ENCODE results near the gene PXDC1. TPM values are rescaled to one million over a fixed set of nuclear protein-coding genes. Genes with fewer than 3 reads are reported as not detected.
"Not testable (repeated sequence)": the region's sequence is repeated elsewhere in the genome, so short reads cannot be mapped to it uniquely, and the experiment has no call there.

Gene PXDC1
- polyA plus RNA-seq, 1 donor, result 18.5 TPM

DNA sequence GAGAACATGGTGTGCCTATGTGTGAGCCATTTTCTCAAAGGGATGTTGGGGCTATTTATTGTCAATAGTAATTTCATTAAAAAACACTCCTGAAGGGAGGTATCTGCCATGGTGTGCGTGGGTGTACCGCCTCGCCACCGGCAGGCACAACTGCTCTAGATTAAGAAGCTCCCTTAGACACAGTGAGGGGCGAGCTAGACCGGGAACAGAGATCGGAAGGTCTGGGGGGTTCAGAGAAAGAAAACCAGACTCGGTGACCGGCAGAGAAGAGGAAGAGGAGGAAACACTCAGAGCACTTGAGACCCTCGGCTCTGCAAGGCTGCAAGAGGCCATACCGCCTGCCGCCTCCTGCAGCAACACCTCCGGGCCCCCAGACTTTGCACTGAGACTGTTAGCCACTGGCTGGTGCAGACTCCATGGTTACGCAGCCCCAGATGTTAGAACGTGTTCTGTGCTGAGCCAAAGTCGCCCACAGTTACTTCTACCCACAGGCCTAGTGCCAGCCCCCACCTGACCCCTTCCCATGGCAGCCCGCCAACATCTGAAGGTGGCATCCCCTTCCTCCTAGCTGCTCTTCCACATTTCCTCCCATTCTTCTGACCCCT lies 18.1 kb downstream of the PXDC1 start:
- DNase-seq, result no peak

DNA sequence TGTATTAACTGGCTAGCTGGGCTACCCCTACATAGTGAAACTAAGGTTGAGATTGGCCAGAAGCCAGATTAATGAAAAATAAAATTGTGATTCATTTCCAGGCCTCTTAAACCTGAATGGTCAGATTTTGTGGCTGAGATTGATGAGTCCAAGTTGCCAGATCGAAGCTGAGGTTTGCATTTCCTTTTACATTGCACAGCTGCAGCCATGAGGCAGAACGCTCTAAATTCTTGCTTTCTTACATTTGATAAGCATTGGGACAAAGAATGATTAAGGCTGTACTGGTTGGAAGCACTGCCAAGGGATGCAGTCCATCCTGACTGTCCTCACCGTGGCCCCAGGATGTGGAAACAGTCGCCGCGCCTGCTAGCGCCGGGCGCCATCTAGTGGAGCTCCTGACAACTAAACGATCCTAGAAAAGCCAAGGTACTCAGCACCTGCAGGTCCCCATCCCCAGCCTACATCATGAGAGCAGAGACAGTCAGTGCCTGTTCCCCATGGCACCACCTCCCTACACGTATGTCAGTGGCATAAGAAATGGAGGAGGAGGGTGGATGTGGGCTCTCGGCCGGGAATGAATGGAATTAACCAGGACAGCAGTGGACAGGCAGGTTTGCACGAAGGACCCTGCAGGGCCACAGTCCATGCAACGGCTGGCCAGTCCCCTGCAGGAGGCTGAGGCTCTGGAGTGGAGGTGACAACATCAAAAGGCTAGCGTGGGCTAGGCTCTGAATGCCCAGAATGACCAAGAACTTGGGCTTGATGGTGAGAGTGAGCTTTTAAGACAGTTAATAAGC lies 19.0 kb downstream of the PXDC1 start:
- no peak for DNase-seq

DNA sequence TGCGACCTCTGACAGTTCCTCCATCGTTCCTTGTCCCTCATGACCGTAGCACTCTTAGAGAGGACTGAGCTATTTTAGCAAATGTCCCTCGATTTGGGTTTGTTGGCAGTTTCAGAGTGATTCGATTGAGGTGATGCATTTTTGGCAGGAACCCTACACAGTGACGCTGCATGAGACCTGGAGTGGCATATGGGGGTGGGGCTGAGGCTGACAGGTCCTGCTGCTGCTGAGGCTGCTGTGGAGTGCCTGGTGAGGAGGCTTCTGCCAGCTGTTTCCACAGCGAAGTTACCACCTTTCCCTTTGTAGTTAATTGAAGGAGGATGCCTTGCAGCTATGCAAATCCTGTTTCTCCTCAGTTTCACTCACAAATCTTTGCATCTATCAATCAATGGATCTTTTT lies 19.8 kb downstream of the PXDC1 start:
- DNase-seq, result no peak

DNA sequence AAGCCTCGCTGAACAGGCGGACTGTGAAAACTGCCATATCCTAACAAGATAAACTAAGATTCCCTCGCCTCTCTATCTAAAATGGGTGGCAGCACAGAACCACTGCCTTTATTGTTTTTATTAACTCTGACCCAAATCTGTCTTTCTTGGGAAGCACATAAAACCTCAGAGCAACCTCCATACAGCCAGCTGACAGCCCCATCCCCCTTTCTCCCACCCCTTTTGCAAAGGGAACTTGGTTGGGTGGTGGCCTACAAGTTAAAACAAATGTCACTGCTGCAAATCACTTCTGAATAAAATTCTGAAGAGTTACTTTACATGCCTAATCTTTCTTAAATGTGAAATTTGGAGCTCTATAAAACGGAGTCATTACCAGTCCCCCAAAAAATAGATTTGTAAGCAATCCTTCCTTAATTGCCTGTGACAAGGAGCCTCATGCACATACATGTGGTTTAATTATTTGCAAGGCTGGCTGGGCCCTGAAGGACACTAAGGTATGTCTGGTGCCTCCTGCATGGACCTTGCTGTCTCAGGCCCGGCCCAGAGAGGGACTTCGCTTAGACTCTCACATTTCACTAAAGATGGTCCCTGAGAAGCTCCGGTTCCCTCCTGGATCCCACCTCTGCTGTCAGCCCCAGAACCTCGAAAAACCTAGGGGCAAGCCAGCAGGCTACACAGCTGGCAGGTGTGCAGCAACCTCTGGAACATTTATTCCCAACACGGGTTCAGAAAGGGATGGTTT lies 21.7 kb downstream of the PXDC1 start:
- DNase-seq, result no peak

DNA sequence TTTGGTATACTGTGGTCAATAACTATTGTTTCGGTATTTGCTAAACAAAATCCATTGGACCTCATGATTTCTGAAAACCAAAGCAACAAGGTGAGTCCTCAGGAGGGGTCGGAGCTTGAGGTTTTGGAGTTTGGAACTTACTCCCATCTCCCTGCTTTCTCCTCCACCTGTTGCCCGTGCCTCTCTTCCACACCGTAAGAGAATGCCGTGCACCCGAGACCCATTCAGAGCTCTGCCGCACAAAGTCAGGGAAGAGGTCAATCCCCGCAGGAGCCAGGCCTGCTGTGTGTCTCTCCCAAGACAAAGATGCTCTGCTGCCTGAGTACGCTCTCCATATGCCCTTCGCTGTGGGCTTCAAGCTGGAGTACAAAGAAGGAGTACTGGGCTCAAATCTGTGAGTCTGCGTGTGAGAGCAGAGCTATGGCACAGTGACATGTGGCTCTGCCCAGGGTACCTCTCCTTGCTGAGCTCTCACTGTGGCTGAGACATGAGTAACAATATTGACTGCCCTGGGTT lies 23.9 kb downstream of the PXDC1 start:
- DNase-seq, result no peak

DNA sequence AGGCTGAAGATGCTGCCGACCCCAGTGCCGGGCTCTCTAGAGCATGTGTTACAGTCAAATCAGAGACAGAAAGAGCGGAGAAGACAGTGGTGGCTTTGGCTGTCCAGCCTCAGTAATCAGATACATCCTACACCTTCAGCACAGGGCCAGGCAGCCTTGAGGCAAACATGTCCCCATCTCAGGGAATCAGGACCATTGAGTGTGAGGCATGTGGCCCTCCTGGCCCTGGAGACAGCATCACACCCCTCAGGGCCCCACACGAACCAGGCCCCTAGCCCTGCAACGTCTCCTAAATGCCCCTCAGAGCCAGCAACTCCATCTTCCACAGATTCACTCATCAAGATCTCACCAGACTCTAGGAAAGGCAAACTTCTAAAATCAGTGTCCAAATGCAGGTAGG lies 24.5 kb downstream of the PXDC1 start:
- DNase-seq, result no peak

DNA sequence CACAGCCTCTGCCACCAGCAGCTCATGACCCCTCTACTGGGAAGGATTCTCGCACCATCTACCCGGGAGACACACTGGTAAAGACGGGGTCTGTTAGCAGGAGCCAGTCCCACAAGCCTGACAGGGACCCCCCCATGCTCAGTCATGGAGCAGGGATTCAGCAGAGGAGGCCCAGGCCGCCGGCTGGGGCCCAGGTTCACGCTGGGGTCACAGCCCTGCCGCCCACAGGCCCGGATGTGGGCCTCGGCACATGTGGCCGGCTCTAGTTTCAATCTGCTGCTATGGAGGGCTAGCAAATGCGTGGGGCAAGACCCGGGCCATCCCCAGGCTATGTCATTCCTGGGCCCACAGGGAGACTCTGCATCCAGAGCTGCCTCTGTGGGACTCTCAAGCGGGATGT lies 25.1 kb downstream of the PXDC1 start:
- DNase-seq, result no peak

DNA sequence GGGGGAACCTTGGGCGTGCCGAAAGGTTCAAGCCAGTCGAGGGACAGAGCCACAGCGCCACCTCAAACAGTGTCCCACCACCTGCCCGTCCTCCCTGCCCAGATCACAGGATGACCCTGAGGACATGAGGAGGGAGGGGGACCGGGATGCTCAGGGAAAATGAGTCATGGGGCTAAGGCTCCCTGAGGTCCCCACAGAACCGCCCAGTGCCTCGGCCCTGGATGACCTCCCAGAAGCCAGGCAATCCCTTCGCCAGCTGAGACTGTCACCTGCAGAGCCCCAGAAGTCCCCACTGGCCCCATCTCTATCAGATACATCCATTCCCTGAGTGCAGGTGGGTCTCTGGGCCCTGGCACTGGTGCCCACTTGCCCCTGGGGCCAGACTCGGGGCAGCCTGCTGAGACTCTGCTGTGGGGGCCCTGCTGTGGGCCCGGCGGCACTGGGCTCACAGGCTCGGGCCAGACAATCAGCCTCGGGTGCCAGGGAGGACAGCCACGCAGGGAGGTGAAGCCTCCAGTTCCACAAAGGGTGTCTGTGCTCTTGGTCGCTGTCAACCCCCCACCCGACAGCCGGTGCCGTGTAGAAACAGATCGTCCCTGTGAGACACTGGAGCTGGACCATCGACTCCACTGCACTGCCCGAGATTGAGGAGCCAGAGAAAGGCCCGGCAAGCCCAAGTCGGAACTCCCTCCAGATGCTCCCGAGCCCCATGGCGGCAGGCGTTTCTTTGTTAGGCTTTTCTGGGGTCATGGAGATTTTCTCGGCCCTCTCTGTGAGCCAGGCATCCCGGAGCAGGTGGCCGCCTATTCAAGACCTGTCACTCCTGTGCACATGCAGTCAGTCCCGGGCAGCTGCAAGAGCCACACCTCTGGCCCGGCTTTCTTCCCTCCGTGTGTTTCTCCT lies 26.1 kb downstream of the PXDC1 start:
- no peak for DNase-seq

DNA sequence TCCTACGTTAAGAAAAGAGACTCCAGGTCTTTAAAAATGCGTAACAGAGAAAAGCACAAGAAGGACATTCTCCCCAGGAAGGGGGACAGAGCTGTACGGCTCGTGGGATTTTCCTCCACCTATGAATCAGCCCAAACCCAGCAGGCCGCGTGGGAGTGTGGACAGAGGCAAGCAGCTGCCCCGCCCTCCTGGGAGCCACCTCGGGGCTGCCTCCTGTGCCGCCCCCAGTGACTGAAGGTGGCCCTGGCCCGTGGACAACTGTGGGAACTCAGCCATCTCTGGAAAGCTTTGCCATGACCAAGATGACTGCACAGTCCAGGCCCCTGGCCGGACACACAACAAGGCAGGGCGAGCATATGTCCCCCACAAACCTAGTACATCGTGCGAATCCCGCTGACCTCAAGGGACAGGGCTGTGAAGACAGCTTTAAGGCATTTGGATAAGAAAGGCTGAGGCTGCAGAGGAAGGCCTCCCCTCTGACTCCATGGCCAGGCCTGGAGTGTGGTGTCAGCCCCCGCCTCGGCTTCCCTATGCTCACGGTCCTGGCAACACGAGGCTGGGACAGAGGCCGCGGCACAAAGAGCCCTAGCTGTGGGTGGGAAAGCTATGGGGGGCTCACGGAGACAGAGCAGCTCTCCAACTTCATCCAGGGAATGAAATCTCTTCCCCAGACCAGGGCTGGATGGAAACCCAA lies 26.9 kb downstream of the PXDC1 start:
- DNase-seq, result no peak

DNA sequence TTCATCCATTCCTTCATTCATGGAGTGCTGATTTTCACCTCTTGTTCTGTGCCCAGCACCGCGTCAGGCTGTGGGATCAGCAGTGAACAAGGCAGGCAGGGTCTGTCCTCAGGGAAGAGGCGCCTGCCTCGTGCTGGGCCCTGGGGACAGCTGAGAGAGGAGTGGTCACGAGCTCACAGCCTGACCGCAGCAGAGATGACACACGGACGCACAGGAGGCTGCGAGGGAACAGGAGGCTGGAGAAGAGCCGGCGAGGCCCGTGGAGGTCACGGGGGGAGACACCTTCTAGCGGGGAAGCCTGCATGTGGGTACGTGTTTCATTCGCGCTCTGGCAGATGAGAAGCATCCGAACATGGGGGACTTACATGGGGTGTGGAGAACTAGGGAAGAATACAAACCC lies 27.5 kb downstream of the PXDC1 start:
- no peak for DNase-seq

DNA sequence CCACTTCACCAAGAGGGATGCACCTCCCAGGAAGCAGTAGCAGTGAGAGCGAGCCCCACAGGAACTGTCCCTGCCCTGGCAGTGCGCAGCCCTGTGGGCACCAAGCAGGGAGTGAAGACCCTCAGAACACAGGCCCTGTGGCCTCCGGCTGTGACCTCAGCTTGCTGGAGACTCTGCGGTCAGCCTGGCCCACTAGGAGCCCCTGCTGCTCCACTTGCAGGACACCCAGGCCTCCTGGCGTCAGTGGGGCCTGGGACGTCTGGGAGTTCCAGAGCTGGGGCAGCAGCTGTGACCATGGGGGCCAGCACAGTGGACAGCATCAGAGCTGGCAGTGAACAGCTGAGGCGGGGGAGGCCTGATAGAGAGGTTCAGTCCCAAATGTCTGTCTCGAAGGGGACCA lies 28.3 kb downstream of the PXDC1 start:
- no peak for DNase-seq

DNA sequence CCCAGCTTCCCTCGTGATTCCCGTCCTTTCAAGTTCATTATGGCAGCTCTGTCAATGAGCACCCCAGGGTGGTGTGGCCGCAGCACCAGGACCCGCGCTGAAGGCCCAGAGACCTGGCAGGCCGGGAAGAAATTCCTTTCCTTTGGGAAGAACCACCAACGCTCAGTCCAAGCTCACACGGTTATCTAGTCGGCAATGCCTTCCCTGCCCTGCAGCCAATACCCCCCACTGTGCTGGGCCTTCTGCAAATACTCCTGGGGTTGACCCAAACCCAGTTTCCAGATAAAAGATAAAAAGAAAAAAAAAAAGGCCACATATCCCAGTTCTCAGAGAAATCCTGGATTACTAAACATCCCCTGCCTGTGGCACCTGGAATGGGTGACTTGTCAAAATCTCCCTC lies 28.7 kb downstream of the PXDC1 start:
- DNase-seq, result no peak

DNA sequence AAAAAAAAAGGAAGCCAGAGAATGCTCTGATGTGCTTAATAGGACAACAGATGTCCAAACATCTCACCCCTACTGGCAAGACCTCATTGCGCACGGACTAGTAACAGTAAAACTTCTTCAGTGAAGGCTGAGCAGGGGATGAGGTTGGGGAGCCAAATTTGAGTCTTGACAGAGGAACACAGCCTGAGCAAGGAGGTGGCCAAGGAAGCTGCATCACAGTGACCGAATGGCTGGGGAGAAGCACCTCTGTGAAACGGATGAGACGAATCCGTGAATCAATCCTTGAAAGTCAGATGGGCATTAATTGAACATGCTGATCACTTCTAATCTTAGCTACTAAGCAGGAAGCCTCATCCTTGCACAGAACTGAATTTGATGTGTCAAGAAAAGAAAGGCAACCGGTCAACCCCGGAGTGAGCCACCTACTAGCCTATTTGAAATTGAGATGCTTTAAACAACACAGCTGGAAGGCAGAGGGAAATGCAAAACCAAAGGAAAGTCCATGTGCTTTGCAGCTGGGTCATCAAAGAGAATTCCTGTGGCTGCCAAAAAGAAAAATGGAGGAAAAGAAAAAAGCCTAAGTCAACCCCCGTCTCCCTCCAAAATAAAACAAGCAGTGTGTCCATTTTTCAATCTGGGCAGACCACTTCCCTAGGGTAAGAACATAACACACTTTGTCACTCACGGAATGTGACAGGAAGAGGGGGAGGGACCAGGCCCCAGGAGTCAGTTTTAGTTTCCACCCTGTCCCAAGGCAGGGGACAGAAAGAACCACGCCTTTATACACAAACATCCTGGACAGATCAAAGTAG lies 29.5 kb downstream of the PXDC1 start:
- peak; percentile 49 for DNase-seq

DNA sequence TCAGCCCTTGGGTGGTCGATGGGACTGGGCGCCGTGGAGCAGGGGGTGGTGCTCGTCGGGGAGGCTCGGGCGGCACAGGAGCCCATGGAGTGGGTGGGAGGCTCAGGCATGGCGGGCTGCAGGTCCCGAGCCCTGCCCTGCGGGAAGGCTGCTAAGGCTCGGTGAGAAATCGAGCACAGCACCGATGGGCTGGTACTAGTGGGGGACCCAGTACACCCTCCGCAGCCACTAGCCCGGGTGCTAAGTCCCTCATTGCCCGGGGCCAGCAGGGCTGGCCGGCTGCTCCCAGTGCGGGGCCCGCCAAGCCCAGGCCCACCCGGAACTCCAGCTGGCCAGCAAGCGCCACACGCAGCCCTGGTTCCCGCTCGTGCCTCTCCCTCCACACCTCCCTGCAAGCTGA lies 30.7 kb downstream of the PXDC1 start:
- DNase-seq, result not testable (repeated sequence)

DNA sequence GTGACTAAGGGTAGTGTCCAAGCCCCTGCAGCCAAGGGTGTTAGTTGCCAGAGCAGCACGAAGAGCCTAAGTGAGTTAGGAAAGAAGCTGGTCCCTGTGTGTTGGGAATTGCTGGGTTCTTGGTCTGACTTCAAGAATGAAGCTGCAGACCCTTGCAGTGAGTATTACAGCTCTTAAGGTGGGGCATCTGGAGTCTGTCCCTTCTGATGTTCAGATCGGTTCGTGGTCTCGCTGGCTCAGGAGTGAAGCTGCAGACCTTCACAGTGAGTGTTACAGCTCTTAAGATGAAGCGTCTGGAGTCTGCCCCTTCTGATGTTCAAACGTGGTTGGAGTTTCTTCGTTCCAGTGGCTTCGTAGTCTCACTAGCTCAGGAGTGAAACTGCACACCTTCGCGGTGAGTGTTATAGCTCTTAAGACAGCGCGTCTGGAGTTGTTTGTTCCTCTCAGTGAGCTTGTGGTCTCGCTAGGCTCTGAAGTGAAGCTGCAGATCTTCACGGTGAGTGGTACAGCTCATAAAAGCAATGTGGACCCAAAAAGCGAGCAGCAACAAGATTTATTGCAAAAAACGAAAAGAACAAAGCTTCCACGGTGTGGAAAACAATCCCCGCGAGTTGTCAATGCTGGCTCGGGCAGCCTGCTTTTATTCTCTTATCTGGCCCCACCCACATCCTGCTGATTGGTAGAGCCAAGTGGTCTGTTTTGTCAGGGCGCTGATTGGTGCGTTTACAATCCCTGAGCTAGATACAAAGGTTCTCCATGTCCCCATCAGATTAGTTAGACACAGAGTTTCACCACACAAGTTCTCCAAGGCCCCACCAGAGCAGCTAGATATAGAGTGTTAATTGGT lies 31.8 kb downstream of the PXDC1 start:
- DNase-seq, result no peak

DNA sequence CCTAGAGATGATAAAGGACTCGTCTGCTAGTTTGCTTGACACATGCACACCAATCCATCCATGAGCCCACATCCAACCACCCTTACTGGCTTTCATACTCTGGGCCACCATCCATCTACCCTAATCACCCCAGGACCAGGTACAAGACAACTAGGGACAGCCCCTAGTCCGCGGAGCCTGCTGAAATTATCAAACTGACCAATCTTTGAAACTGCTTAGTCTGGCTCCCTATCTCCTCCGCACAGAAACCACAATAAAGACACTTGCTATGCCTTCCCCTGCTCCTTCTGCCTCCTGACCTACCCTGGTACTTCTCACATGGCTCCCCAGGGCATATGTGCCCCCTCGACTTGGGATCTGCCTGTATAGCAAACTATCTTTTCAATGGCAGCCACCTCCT lies 33.1 kb downstream of the PXDC1 start:
- no peak for DNase-seq

DNA sequence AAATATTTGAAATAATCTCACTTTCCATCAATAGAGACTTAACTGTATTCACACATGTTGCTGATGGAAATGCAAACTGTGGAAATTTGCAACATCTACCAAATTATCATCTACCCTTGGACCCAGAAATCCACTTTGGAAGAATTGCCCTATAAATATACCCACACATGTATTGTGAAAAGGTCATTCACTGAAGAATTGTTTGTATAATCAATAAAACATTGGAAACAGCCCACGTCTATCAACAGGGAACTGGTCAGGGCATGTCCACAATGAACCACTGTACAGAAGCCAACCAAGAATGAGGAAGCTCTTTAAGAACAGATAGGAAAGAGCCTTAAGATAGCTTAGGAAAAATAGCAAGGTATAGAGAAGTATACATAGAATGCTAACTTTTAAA lies 36.2 kb downstream of the PXDC1 start:
- no peak for DNase-seq

DNA sequence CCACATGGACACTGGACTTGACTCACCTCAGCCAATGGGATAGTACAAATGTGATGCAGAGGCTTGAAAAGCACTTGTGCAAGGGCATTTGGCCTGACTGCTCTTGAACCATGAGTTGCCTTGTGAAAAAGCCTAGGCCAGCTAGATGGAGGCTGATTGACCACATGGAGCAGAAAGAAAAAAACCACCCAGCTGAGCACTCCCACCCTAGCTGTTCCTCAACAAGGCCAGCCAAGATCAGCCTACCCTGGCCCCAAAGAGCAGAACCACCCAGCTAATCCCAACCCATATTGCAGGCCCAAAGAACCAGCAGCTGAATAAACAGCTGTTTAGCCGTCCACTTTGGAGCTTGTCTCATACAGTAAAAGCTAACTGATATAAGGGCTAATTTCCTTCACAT lies 36.7 kb downstream of the PXDC1 start:
- DNase-seq, result no peak

DNA sequence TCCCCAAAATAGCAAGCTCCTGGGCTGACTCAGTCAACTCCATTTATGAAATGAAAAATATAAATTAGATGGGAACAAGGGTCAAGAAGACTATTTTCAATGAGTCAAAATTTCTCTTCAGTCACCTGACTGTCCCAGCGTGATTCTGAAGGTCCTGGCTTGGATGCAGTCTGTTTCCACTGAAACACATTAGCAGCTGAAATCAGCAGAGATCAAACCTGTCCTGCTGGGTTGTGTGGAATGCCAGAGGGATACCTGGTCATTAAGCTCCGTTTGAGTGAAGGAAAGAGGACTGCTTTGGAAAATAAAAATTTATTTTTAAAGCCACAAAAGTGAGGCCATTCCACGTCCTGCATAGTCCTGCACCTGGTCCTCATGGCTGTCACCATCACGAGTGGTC lies 37.4 kb downstream of the PXDC1 start:
- DNase-seq, result no peak

Data from left kidney (tissue), 2 donors.